Activated CD8-positive, alpha-beta memory T cell treated with anti-CD3 and anti-CD28 coated beads for 24 hours (primary cell): ENCODE measurements around the gene CACNA2D2.

ENCODE experiments used
- DNase-seq: peaks from one replicate; pipeline ENCODE4 v3.0.0-alpha.2; 2020

The CACNA2D2 gene

DNA sequence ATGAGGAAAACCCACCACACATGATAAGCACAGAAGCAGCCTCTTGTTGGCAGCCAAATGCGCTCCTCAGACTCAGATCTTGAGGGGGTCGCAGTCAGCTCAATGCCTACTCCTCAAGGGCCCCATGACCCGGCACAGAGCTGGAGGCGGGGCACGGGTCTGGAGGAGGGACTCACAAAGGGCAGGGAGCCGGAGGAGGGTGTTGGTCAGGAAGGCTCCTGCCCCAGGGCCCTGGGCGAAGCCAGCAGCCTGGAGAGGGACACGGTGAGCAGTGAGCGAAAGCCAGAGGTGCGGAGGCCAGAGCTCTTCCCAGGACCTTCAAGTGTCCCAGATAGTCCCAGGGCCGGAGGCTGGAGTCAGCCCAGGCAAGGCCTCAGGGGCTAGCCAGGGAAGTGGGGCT, 9.8 kb downstream of the CACNA2D2 start:
- no peak for DNase-seq

GRCh38 chr3:50493086-50493485, 10.3 kb downstream of the CACNA2D2 start:
- no peak for DNase-seq

GRCh38 chr3:50491023-50491422, 12.4 kb downstream of the CACNA2D2 start:
- DNase-seq: no peak

GRCh38 chr3:50490424-50490823, 13.0 kb downstream of the CACNA2D2 start:
- no peak for DNase-seq

- DNase-seq: no peak
These were observed 16.3 kb downstream of the CACNA2D2 start for GRCh38 chr3:50487181-50487580.

DNA sequence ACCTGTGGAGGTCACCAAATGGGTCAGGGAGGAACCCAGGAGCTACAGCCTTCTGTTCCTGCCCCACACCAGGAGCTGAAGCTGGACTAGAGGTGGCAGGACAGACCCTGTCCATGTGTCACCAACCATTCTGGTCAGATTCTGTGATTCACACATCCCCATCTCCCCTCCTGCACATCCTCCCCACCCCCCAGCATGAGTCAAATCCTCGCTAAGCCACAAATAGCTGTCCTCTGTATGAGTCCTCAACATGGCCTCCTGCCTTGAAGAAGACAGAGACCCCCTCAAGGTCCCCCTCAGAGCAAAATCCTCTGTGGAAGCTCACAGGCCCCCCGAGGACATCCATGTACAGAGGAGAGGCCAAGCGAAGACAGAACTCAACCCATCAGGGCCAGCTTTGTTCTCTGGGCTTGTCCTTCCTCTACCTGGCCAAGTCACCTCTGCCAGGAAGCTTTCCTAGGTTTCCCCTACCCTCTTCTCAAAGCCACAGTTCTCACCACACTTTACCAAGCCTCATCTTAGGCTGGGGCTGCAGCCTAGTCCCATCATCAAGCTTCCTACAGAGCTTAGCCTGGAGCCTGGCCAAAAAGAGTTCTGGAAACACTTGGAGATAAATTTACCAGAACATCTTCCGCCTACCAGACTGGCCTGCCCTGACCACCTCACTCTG, 17.1 kb downstream of the CACNA2D2 start:
- no peak for DNase-seq

DNA sequence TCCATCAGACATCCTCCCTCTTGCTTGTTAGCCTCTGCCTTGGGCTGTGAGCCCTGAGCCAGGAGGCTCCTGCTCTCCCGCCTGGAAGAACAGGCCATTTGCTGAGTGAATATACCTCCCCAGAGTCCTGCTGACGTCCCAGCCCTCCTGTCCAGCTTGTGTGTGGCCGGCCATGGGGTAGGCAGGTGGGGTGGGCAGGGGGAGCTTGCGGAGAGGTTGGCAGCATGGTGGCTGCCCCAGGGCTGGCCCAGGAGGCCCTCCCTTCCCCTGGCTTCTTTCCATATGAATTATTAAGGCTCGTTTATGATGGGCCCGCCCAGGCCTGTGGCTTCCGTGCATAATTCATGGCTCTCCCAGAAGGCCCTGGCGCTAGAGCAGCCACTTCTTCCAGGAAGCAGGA, 18.7 kb downstream of the CACNA2D2 start:
- DNase-seq: no peak

DNA sequence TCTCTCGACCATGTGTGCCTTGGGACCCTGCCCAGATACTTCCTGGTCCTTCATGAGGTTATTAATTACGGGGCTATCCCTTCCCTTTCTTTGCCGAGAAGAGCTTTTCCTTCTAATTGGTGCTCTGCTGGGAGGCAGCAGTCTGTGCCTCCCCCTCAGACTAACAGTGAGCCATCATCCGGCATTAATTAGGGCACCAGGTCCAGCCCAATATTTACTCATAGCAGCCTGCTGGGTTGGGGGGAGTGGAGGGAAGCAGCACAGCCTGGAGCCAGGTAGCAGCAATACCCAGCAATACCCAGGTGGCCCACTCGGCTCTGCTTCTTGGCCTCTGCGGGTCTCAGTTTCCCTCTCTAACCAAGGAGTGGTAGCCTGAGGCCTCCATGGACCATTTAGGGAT, 20.1 kb downstream of the CACNA2D2 start:
- DNase-seq: no peak

- DNase-seq: no peak
These were observed 21.4 kb downstream of the CACNA2D2 start for GRCh38 chr3:50481992-50482391.

- no peak for DNase-seq
These were observed 23.0 kb downstream of the CACNA2D2 start for GRCh38 chr3:50480471-50480870.

DNA sequence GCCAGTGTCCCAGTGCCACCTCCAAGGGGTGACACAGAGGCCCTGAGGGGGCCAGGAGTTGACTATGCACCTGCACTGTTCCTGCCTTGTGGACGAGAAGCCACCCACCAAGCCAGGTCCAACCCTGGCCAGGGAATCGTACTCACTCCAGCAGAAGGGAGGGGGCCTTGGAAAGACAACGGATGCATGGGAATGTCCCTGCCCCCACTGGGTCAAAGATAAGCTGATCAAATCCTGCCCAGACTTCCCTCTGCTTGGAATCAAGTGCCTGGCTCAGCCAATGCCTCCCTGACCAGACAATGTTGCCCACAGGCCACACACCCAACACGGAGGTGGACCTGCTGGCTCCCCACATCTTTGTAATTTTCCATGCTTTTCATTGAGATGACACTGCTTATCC, 23.9 kb downstream of the CACNA2D2 start:
- no peak for DNase-seq

DNA sequence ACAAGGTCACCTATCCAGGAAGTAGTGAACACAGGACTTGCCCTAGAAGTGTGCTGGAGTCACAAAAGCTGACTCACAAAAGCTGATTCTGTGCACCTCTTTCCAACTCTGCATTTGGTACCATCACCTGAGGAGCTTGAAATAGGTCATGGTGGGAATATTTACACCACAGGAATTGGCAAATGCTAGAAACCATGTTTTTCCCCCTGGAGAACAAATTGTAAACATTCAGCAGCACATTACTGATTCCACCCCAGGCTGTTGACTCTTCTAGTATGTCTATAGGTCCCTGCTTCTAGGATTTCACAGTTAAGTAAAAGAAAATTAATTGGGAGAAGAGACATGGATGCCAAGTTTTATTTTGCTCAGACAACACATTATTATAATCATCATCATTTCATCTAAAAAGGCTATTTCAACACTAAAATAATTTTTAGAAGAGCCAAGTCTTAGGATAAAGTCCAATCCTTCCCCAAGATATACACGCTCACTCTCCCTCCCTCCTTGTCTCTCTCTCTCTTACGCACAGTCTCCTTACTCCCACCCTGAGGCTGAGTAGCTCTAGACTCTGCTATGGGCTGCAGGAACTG, 24.7 kb downstream of the CACNA2D2 start:
- DNase-seq: no peak

GRCh38 chr3:50478051-50478450, 25.4 kb downstream of the CACNA2D2 start:
- DNase-seq: no peak

- DNase-seq: no peak
These were observed 28.1 kb downstream of the CACNA2D2 start for GRCh38 chr3:50475348-50475747.

DNA sequence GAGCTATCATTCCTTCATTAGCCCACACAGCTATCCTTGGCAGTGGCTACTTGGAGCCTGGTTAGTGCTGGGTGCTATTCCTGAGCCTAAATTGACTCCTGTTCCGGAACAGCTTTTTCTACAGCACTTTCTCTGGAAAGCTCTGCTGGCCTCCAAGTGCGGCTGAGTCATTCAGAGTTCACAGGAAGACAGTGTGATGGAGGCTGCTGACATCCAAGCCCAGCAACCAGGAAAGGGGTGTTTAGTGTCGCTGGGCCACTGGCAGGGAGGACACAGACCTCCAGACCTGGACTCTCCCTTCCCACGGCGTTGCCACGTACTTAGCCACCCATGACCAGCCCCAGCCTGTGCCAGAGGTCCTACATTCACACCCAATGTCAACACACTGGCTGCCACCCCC, 28.7 kb downstream of the CACNA2D2 start:
- DNase-seq: no peak

GRCh38 chr3:50473768-50474167, 29.7 kb downstream of the CACNA2D2 start:
- no peak for DNase-seq

GRCh38 chr3:50472958-50473357, 30.5 kb downstream of the CACNA2D2 start:
- no peak for DNase-seq

GRCh38 chr3:50470658-50471057, 32.8 kb downstream of the CACNA2D2 start:
- no peak for DNase-seq

GRCh38 chr3:50467919-50468318, 35.5 kb downstream of the CACNA2D2 start:
- no peak for DNase-seq

DNA sequence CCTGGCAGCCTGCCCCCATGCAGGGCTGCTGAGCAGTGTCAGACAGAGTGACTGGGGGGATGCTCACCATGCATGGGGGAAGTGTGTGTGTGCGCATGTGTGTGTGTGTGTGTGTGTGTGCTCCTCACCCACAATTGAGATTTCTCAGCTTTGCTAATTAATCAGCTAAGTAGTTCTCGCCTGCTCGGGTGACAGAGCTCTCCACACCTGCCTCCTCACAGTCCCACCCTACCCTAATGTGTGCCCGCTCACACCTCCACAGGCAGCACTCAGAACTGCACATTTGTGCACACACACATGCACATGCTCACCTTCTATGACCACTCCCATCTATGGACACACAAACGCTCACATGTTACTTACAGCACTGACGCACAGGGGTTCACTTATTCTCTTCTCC, 37.3 kb downstream of the CACNA2D2 start:
- DNase-seq: no peak

DNA sequence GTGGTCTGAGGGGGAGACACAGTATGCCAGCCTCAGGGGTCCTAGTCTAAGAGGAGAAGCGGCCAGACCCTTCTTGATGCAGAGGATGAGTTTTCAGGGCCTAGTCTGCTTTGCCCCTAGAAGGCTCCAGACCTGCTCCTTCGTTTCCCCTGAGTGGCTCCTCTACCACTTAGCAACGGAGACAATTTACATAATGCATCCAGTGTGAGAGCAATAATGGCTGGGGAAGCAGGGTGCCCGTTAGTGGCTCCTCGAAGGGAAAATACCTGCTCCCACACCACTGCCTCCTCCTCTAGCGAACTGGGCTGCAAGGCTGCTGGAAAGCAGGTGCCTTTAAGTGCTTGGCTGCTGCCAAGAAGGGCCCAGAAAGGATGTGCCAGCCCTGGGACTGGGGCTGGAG, 38.9 kb downstream of the CACNA2D2 start:
- no peak for DNase-seq

- no peak for DNase-seq
These were observed 43.6 kb downstream of the CACNA2D2 start for GRCh38 chr3:50459785-50460184.

DNA sequence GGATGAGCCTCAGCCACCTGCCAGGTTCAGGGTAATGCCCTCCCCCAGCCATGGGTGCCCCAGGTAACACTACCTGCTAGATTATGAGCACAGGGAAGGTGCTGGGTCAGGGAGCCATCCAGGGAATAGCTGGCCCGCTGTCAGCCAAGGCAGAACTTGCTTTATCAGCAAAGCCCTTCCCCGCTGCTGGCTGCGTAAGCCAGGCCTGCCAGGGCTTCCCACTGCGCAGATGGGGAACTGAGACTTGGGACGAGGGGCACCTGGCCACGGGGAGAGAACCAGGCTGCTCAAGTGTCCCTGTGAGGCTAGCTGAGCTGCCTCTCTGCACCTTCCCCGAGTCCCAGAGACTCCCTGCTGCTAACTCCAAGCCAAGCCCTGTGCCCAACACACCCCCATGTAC, 45.4 kb downstream of the CACNA2D2 start:
- DNase-seq: no peak

GRCh38 chr3:50455161-50456018, 48.0 kb downstream of the CACNA2D2 start:
- DNase-seq: no peak
